Caco-2 (cell line): ENCODE measurements around the gene ADRA2A. TPM values are rescaled to one million over a fixed set of nuclear protein-coding genes. Genes with fewer than 3 reads are reported as not detected.

ENCODE experiments used
- BruUV-seq: library from RNA; stranded (reverse); fragments of 400-500 nt; replicated peaks from 2 replicates; lab custom pipeline; 2021; lab: Mats Ljungman, UMichigan
- CTCF ChIA-PET: fragments of 300-600 bp; sonication (Branson Sonifier 250); formaldehyde crosslinking; loops from one replicate; lab custom pipeline; 2022; ENCODE audit warnings: antibody characterized with exemption; lab: Charles Lee
- POLR2A ChIA-PET: fragments of 300-600 bp; sonication (Branson Sonifier 250); formaldehyde crosslinking; loops from one replicate; lab custom pipeline; 2022; ENCODE audit warnings: antibody characterized with exemption; lab: Charles Lee
- DNase-seq, 2 experiments: peaks; one replicate each; pipeline versions ENCODE4 v3.0.0 to v3.0.0-alpha.2; 2020 to 2022
- H3K27me3 ChIP-seq: replicated peaks from 2 replicates; pipeline ENCODE4 v1.6.0; 2011; ENCODE audit warnings: low read length; ENCODE audit not compliant: control insufficient read depth, insufficient read depth
- H3K36me3 ChIP-seq: 2 replicates; pipeline ENCODE4 v1.5.1; 2011; ENCODE audit warnings: low read length; ENCODE audit not compliant: control insufficient read depth, insufficient read depth
- H3K4me1 ChIP-seq: fragments of 250-450 bp; sonication (Bioruptor Pico); 2 replicates; pipeline ENCODE4 v1.5.1; 2020; ENCODE audit warnings: mild to moderate bottlenecking
- H3K4me3 ChIP-seq: 2 replicates; pipeline ENCODE4 v1.5.1; 2011; ENCODE audit warnings: low read depth, mild to moderate bottlenecking, control low read depth, low read length
- H3K9me3 ChIP-seq: fragments of 250-450 bp; sonication (Bioruptor Pico); 2 replicates; pipeline ENCODE4 v1.5.1; 2020; ENCODE audit warnings: mild to moderate bottlenecking, moderate library complexity
- H3K27ac Mint-ChIP-seq: one replicate; pipeline ENCODE4 v1.8.0; 2022; ENCODE audit warnings: mixed read lengths; ENCODE audit not compliant: unreplicated experiment
- H3K27me3 Mint-ChIP-seq: one replicate; pipeline ENCODE4 v1.8.0; 2022; ENCODE audit warnings: mixed read lengths; ENCODE audit not compliant: insufficient read depth, unreplicated experiment
- H3K36me3 Mint-ChIP-seq: one replicate; pipeline ENCODE4 v1.8.0; 2022; ENCODE audit warnings: mild to moderate bottlenecking, mixed read lengths; ENCODE audit not compliant: insufficient read depth, unreplicated experiment
- H3K4me1 Mint-ChIP-seq: one replicate; pipeline ENCODE4 v1.8.0; 2022; ENCODE audit warnings: low read depth, mixed read lengths; ENCODE audit not compliant: unreplicated experiment
- H3K4me3 Mint-ChIP-seq: one replicate; pipeline ENCODE4 v1.8.0; 2022; ENCODE audit warnings: mild to moderate bottlenecking, moderate library complexity, mixed read lengths; ENCODE audit not compliant: unreplicated experiment
- H3K9me3 Mint-ChIP-seq: one replicate; pipeline ENCODE4 v1.8.0; 2022; ENCODE audit warnings: mixed read lengths; ENCODE audit not compliant: unreplicated experiment
- CTCF ChIP-seq, 2 experiments: fragments of 200-600 bp in 1 of 2; IDR thresholded peaks; 1 replicate in 1 of 2; 2 replicates in 1 of 2; pipeline versions ENCODE4 v1.5.1 to v1.8.0; 2011 to 2022; ENCODE audit warnings: antibody characterized with exemption in 1 of 2, control low read depth in 1 of 2, inconsistent platforms in 1 of 2, low read depth in 1 of 2, low read length in 1 of 2, mild to moderate bottlenecking in 1 of 2, moderate library complexity in 1 of 2; ENCODE audit not compliant: insufficient read depth in 1 of 2, severe bottlenecking in 1 of 2, unreplicated experiment in 1 of 2
- intact Hi-C: fragments of 100-400 bp; cut with micrococcal nuclease; formaldehyde crosslinking; loops from one replicate; pipeline ENCODE4 v1.10.0; 2022; ENCODE audit not compliant: unreplicated experiment
- total RNA-seq: library from RNA; stranded (reverse); gene quantifications from 2 replicates; pipeline ENCODE4 v1.2.3, GENCODE V29; 2022

The ADRA2A gene
- total RNA-seq, 1 experiment from 2014 or later = 0.70 TPM

GRCh38 chr10:111129363-111129762 is 52.5 kb downstream of the ADRA2A start:
- H3K27me3 ChIP-seq = no peaks in the 10 kb centered on the region; the same call in 1 of the 2 replicates
- Mint-ChIP-seq H3K4me1 (peaks cover 12% of the 10 kb centered on the region), H3K27me3 (peaks cover 23% of the 10 kb centered on the region), H3K4me3 (no peak overlapping the region), H3K9me3 (no peaks in the 10 kb centered on the region), H3K36me3 (no peaks in the 10 kb centered on the region), H3K27ac (no peak overlapping the region)
- POLR2A ChIA-PET = no interaction called here
- BruUV-seq = no TSS peak
- no peaks in the 10 kb centered on the region for H3K36me3 ChIP-seq
- no peak overlapping the region for H3K4me3 ChIP-seq
- intact Hi-C loops = no loop called here
- DNase-seq = no peak
- no peaks in the 10 kb centered on the region for H3K4me1 ChIP-seq
- no peak for TF ChIP-seq CTCF (IDR thresholded peaks at IDR 0.05; ENCODE audit: insufficient read depth in 1 of 2, low read depth in 1 of 2, low read length in 1 of 2, severe bottlenecking in 1 of 2, unreplicated experiment in 1 of 2)
- peaks cover 5% of the 10 kb centered on the region; the same call in 1 of the 2 replicates for H3K9me3 ChIP-seq
- CTCF ChIA-PET = no interaction called here

GRCh38 chr10:111130471-111130870 is 53.6 kb downstream of the ADRA2A start:
- Histone ChIP-seq H3K4me1 (no peaks in the 10 kb centered on the region), H3K27me3 (no peaks in the 10 kb centered on the region; the same call in 1 of the 2 replicates), H3K36me3 (no peaks in the 10 kb centered on the region), H3K4me3 (no peak overlapping the region), H3K9me3 (peaks cover 5% of the 10 kb centered on the region; the same call in 1 of the 2 replicates)
- no peak for TF ChIP-seq CTCF (IDR thresholded peaks at IDR 0.05; ENCODE audit: insufficient read depth in 1 of 2, low read depth in 1 of 2, low read length in 1 of 2, severe bottlenecking in 1 of 2, unreplicated experiment in 1 of 2)
- POLR2A ChIA-PET = no interaction called here
- no peak overlapping the region for H3K27ac Mint-ChIP-seq
- no peak overlapping the region for H3K4me3 Mint-ChIP-seq
- H3K9me3 Mint-ChIP-seq = no peaks in the 10 kb centered on the region
- CTCF ChIA-PET = interaction anchor here (1.1 kb wide), 1 partner anchor 54 kb away, joined by 3 read pairs; the partner anchor contains the start of gene ADRA2A
- H3K4me1 Mint-ChIP-seq = peaks cover 12% of the 10 kb centered on the region
- BruUV-seq = no TSS peak
- intact Hi-C loops = no loop called here
- H3K36me3 Mint-ChIP-seq = no peaks in the 10 kb centered on the region
- DNase-seq = no peak
- peaks cover 20% of the 10 kb centered on the region for H3K27me3 Mint-ChIP-seq

Other genes starting within 250 kb of the ADRA2A start
- gene PDCD4, start 205.1 kb upstream of the ADRA2A start, total RNA-seq = 65.5 and 66.1 TPM in 2 replicates
- gene BBIP1, start 157.8 kb upstream of the ADRA2A start, total RNA-seq = 16.7 and 19.2 TPM in 2 replicates
- gene SHOC2, start 157.4 kb upstream of the ADRA2A start, total RNA-seq = 36.1 and 38.5 TPM in 2 replicates